MM.1S (cell line): Measurements from ENCODE around the gene KIF18B.

Experiments used
- DNase-seq: peaks from one replicate; pipeline ENCODE4 v3.0.0-alpha.2; 2015
- H2AFZ ChIP-seq: fragments of 300-600 bp; sonication (generic); 2 replicates; pipeline ENCODE4 v1.6.0; 2016; ENCODE audit warnings: antibody characterized with exemption, low read length
- H3F3A ChIP-seq: fragments of 300-600 bp; sonication (generic); 2 replicates; pipeline ENCODE4 v1.6.1; 2016; ENCODE audit warnings: mild to moderate bottlenecking, antibody characterized with exemption, low read length, moderate library complexity, mixed read lengths; ENCODE audit not compliant: insufficient read depth
- H3K27ac ChIP-seq: fragments of 300-600 bp; sonication (generic); 2 replicates; pipeline ENCODE4 v1.5.1; 2016; ENCODE audit warnings: mild to moderate bottlenecking, low read length
- H3K27me3 ChIP-seq: fragments of 300-600 bp; sonication (generic); replicated peaks from 2 replicates; pipeline ENCODE4 v1.6.0; 2016; ENCODE audit warnings: low read length; ENCODE audit not compliant: insufficient read depth
- H3K36me3 ChIP-seq: fragments of 300-600 bp; sonication (generic); replicated peaks from 2 replicates; pipeline ENCODE4 v1.6.1; 2016; ENCODE audit warnings: mild to moderate bottlenecking, low read length, mixed read lengths; ENCODE audit not compliant: insufficient read depth
- H3K4me1 ChIP-seq: fragments of 300-600 bp; sonication (generic); 2 replicates; pipeline ENCODE4 v1.6.1; 2016; ENCODE audit warnings: low read length, mixed read lengths
- H3K4me2 ChIP-seq: fragments of 300-600 bp; sonication (generic); 2 replicates; pipeline ENCODE4 v1.6.0; 2016; ENCODE audit warnings: low read depth, low read length
- H3K4me3 ChIP-seq: fragments of 300-600 bp; sonication (generic); 2 replicates; pipeline ENCODE4 v1.5.1; 2016; ENCODE audit warnings: low read length, mixed read lengths
- H3K79me2 ChIP-seq: fragments of 300-600 bp; sonication (generic); 2 replicates; pipeline ENCODE4 v1.6.1; 2016; ENCODE audit warnings: mixed run types, low read length, mixed read lengths
- H3K9ac ChIP-seq: fragments of 300-600 bp; sonication (generic); 2 replicates; pipeline ENCODE4 v1.6.1; 2016; ENCODE audit warnings: low read length, mixed read lengths
- H3K9me2 ChIP-seq: fragments of 300-600 bp; sonication (generic); replicated peaks from 2 replicates; pipeline ENCODE4 v1.6.1; 2016; ENCODE audit warnings: mild to moderate bottlenecking, low read length, mixed read lengths; ENCODE audit not compliant: insufficient read depth
- H3K9me3 ChIP-seq: fragments of 300-600 bp; sonication (generic); replicated peaks from 2 replicates; pipeline ENCODE4 v1.6.1; 2016; ENCODE audit warnings: mild to moderate bottlenecking, low read length, mixed read lengths; ENCODE audit not compliant: insufficient read depth
- H4K20me1 ChIP-seq: fragments of 300-600 bp; sonication (generic); 2 replicates; pipeline ENCODE4 v1.6.1; 2016; ENCODE audit warnings: mild to moderate bottlenecking, low read length, moderate library complexity, mixed read lengths; ENCODE audit not compliant: insufficient read depth
- EZH2 ChIP-seq: fragments of 300-600 bp; sonication (generic); optimal IDR thresholded peaks from 2 replicates; pipeline ENCODE3; 2017; ENCODE audit warnings: low read depth, mild to moderate bottlenecking, antibody characterized with exemption, low read length, mixed read lengths
- EZH2phosphoT487 ChIP-seq: fragments of 300-600 bp; sonication (generic); IDR thresholded peaks from 2 replicates; pipeline ENCODE4 v1.6.1; 2018; ENCODE audit warnings: antibody characterized with exemption, low read length
- TF ChIP-seq, protein P1 (sequence below): fragments of 300-600 bp; sonication (generic); IDR thresholded peaks from 2 replicates; pipeline ENCODE4 v1.5.1; 2016; ENCODE audit warnings: antibody characterized with exemption, low read length, mixed read lengths

Gene KIF18B

DNA sequence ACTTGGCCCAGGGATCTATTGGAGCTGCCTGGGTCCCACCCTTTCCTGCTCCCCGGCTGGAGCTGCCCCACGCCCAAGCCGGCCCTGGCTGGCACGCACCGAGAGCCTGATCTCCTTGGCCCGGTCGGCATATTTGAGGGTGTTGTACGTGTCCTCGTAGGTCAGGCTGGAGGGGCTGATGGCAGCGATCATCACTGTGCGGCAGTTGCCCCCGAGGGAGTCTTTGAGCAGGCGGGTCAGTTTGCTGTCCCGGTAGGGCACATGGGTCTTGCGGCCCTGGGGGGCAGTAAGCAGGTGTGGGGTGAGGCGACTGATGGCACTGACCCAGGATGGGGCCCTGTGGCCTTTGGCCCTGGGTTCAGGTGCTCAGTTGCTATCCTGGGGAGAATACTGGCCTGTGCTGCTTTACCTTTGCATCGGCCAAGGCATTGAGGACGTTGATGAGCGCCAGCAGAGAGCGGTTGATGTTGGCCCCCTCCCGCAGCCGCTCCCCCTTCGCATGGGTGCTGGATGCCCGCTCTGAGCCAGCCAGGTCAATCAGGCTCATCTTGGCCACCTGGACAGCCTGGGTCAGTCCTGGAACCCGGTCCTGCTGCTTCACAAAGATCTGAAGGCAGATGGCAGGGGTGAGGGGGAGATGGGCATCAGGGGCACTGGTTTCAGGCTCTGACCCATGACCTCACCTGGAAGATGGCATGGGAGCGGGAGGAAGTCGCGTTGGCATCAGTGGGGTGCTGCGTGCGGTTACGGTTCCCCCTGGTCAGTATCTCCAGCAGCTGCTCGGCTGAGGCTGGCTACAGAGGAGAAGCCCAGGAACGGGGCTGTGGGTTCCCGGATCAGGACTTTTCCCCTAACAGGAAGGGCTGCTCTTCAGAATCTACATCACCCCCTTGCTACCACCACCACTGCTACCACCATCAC is 13.5 kb downstream of the KIF18B start:
- Histone ChIP-seq H3K36me3 (peaks cover 9% of the 10 kb centered on the region; the same call in 1 of the 2 replicates), H3K9ac (no peak overlapping the region), H2AFZ (no peak overlapping the region), H3K4me3 (no peak overlapping the region), H3K9me2 (no peaks in the 10 kb centered on the region), H3K4me2 (no peak overlapping the region), H4K20me1 (no peaks in the 10 kb centered on the region; the same call in 1 of the 2 replicates), H3F3A (no peaks in the 10 kb centered on the region), H3K9me3 (no peaks in the 10 kb centered on the region), H3K27ac (no peak overlapping the region), H3K79me2 (peaks cover 35% of the 10 kb centered on the region), H3K27me3 (no peaks in the 10 kb centered on the region), H3K4me1 (no peaks in the 10 kb centered on the region)
- TF ChIP-seq EZH2 = no peak
- TF ChIP-seq, protein P1, sequence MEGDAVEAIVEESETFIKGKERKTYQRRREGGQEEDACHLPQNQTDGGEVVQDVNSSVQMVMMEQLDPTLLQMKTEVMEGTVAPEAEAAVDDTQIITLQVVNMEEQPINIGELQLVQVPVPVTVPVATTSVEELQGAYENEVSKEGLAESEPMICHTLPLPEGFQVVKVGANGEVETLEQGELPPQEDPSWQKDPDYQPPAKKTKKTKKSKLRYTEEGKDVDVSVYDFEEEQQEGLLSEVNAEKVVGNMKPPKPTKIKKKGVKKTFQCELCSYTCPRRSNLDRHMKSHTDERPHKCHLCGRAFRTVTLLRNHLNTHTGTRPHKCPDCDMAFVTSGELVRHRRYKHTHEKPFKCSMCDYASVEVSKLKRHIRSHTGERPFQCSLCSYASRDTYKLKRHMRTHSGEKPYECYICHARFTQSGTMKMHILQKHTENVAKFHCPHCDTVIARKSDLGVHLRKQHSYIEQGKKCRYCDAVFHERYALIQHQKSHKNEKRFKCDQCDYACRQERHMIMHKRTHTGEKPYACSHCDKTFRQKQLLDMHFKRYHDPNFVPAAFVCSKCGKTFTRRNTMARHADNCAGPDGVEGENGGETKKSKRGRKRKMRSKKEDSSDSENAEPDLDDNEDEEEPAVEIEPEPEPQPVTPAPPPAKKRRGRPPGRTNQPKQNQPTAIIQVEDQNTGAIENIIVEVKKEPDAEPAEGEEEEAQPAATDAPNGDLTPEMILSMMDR = no peak
- TF ChIP-seq EZH2phosphoT487 = no peak
- DNase-seq = no peak

DNA sequence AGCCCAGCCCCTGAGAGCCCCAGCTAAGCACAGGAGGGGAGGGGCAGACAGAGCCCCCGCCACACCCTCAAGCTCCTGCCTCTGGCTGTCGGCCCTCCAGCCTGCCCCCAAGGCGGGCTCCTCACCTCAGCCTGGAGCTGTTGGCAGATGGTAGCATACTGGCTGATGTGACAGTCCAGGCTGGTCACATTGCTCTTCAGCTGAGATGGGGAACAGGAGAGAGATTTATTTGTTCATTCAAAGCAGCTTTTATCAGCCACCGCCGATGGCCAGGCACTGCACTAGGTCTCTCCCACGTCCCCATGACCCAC is 14.8 kb downstream of the KIF18B start:
- peaks cover 25% of the 10 kb centered on the region for H3K79me2 ChIP-seq
- no peaks in the 10 kb centered on the region for H3K4me1 ChIP-seq
- no peak for TF ChIP-seq EZH2
- TF ChIP-seq EZH2phosphoT487 = no peak
- TF ChIP-seq, protein P1 = no peak
- no peak overlapping the region for H3K27ac ChIP-seq
- peaks cover 16% of the 10 kb centered on the region; the same call in 1 of the 2 replicates for H3K36me3 ChIP-seq
- H3K9me2 ChIP-seq = no peaks in the 10 kb centered on the region
- H4K20me1 ChIP-seq = no peaks in the 10 kb centered on the region; the same call in 1 of the 2 replicates
- DNase-seq = no peak
- H3K27me3 ChIP-seq = no peaks in the 10 kb centered on the region
- no peak overlapping the region for H3K9ac ChIP-seq
- no peak overlapping the region for H2AFZ ChIP-seq
- H3F3A ChIP-seq = no peaks in the 10 kb centered on the region
- no peaks in the 10 kb centered on the region for H3K9me3 ChIP-seq
- no peak overlapping the region for H3K4me2 ChIP-seq
- H3K4me3 ChIP-seq = no peak overlapping the region

DNA sequence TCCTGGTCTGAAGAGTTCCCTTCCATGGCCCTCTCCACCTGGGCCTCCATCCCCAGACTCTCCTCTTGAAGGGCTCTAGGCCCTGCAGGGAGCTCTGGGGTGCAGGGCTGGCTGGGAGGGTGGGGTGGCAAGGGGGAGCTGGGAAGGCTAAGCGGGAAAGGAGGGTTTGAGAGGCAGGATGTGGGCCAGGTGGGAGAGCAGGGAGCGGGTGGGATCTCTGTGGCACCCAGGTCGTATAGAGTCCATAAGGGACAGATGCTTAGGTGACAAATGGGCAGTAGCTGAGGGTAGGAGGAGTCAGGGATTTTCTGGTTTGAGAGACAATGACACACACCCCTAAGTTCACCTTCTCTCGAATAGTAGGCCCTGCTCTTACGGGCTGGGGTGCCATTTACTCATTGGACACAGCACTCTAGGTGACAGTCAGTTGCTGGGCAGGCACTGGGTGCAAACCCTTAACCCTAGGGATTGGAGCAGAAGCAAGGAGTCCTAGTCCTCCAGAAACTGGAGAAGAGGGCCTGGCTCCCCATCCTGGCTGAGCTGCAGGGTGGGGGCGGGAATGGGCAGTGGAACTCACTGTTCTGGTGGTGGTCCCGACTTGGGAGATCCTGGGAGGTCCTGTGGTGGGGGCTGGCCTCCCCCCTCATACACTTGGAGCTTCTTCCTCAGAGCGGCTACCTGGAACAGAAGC is 15.3 kb downstream of the KIF18B start:
- Histone ChIP-seq H3K36me3 (peaks cover 17% of the 10 kb centered on the region), H3K4me1 (no peaks in the 10 kb centered on the region), H3K9ac (no peak overlapping the region), H3K9me2 (no peaks in the 10 kb centered on the region), H3K27me3 (no peaks in the 10 kb centered on the region), H3F3A (no peaks in the 10 kb centered on the region), H3K4me2 (no peak overlapping the region), H3K4me3 (no peak overlapping the region), H4K20me1 (no peaks in the 10 kb centered on the region; the same call in 1 of the 2 replicates), H3K27ac (no peak overlapping the region), H3K79me2 (peaks cover 20% of the 10 kb centered on the region), H3K9me3 (no peaks in the 10 kb centered on the region), H2AFZ (no peak overlapping the region)
- no peak for DNase-seq
- TF ChIP-seq, protein P1 = no peak
- TF ChIP-seq EZH2phosphoT487 (no peak), EZH2 (no peak)
